GM18507 (cell line): ENCODE data around the gene SMTNL2.

Experiments
- DNase-seq: peaks from one replicate; pipeline ENCODE4 v3.0.0; 2011; ENCODE audit warnings: low read depth; ENCODE audit not compliant: insufficient read length; ENCODE audit errors: extremely low spot score
- FAIRE-seq: peaks from 2 replicates; lab custom pipeline; 2011; peaks lifted over from hg19 to GRCh38; lab: Jason Lieb, UNC

SMTNL2 gene

DNA sequence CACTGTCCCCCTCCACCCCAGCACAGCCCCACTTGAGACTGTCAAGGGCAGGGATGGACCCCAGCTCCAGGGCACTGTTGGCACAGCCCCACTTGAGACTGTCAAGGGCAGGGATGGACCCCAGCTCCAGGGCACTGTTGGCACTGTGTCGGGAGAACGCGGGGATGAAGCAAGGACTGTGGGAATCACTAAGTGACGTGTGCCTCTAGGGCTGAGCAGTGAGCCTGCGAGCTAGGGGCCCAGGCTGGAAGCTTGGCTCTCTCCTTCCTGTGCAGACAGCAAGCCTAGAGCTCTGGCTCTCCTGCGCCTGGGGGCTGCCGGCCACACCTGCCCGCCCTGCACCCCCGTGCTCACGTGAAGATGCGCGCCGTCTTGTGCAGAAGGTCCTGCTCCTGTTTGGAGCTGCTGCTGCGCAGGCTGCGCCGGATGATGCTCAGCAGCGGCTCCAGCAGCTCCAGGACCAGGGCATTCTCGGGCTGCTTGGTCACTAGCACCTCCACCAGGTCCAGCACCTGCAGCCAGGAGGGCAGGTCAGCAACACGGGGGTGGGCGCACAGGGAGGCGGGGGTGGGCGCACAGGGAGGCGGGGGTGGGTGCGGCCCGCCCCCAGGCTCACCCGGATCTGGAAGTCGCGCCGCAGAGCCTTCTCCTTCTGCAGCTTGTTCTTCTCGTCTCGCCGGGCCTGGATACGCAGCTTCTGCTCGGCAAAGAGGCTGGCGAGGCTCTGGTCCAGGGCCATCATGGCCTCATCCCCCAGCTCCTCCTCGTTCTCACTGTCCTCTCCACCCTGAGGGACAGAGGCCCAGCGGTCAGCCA is 40.0 kb upstream of the SMTNL2 start:
- no peak for FAIRE-seq

DNA sequence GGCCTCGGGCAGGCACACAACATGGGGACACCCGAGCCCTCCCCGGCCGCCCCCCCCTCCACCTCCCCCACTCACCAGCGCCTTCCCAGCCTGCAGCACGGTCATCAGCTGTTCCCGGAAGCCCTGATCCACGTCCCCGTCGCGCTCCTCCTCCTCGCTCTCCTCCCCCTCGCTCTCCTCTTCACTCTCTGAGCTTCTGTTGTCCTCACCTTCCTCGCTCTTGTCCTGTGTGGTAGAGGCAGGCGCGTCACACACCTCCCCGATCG is 39.4 kb upstream of the SMTNL2 start:
- FAIRE-seq (no peak), DNase-seq (no peak)

More for the DNA sequence above, 40.0 kb upstream of the SMTNL2 start:
- no peak for DNase-seq

DNA sequence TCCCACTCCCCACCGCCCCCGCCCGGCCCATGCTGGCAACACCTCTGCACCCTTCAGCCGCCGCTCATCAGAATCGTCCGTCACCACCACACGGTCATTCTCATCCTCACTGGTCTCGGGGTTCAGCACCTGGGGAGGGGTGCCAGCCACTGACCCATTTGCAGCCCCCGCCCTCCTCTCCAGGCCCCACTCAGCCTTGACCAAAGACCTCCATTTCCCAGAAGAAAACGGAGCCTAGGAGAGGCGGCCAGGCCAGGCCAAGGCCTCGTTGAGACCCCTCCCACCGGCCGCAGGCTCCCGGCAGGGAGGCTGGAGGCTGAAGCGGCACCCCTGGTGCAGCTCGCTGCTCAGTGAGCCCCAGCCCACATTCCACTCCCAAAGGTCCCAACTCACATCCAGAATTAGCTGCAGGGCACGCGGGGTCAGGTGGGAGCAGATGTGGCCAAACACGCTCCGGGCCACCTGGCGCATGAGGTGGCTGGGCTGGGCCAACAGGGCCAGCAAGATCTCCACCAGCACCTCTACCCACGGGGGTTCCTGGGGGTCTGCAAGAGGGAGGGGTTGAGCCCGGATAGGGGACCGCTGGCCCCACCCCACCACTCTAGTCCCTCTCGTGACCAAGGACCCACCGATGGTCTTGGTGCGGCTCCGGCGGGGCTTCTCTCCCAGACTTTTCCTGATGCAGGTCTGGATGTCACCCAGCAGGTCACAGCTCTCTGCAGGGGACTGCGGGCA is 38.9 kb upstream of the SMTNL2 start:
- no peak for FAIRE-seq
- DNase-seq: no peak

- no peak for DNase-seq
- FAIRE-seq: no peak
Measured at GRCh38 chr17:4547118-4547906, 37.0 kb upstream of the SMTNL2 start.

GRCh38 chr17:4548061-4548461 is 36.3 kb upstream of the SMTNL2 start:
- no peak for DNase-seq
- no peak for FAIRE-seq

- FAIRE-seq (no peak), DNase-seq (no peak)
Measured at GRCh38 chr17:4548721-4549531, 35.4 kb upstream of the SMTNL2 start.

DNA sequence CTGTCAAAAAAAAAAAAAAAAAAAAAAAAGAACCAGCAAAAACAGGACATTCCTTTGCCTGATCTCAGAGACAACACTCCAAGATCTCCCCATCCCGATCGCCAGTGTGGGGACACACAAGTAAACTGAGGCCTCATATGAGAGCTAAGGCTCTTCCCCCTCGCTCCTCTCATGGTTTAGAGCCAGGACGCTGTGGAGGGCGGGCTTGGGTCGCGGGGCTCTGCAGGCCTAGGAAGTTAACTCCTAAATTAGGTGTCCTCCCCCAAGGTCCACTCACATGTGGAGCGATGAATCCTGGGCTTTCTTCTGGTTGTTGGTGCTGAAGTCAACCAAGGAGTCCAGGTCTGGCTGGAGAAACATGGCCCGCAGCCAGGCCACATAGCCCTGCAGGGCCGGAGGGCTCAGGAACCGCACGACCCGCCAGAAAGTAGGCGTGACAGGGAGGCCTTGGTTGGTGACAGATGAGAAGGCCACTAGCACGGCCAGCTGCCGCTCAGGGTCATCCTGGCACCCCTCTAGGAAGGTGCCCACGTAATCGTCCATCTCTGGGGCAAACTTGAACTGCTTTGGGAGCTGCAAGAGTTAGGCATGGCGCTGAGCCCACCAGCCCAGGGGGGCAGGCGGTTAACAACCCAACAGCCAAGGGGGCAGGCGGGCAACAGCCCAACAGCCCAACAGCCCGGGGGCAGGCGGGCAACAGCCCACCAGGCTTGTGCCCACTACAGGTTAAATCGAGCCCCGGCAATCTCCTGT is 34.4 kb upstream of the SMTNL2 start:
- FAIRE-seq: no peak
- no peak for DNase-seq

DNA sequence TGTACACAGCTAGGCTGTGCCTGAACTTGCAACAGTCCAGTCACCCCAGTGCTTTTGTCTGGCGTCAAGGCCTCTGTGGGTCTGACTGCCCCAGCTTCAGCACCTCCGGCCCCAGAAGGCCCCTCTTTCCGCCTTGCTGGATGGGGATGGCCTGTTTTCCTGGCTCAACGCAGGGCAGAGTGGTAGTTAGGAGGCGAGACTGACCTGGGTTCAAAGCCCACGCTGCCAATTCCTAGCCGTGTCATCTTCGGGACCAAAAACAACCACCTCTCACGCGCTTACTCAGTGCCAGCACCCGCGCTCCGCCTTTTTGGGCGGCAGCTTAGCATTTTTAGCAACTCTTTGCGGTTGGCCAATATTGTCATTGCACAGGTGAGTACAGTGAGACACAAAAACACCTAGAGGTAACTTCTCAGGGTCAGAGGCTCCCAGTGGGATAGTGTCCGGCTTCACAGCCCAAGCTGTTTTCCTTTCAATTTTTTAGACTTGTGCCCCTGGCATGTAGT is 33.7 kb upstream of the SMTNL2 start:
- FAIRE-seq (no peak), DNase-seq (no peak)

DNA sequence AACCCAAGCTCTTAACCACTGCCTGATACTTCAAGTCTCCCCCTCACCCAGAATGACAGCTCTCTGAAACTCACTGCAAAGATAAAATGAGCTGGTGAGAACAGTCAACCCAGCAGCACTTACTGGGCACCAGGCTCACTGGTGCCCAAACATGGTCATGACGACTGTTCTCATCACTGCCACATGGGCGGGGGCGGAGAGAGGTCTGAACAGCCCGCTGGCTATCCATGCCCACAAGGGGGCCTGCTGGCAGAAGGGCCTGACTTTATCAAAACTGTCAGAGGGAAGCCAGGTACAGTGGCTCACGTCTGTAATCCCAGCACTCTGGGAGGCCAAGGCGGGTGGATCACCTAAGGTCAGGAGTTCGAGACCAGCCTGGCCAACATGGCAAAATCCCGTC is 33.2 kb upstream of the SMTNL2 start:
- DNase-seq: no peak

DNA sequence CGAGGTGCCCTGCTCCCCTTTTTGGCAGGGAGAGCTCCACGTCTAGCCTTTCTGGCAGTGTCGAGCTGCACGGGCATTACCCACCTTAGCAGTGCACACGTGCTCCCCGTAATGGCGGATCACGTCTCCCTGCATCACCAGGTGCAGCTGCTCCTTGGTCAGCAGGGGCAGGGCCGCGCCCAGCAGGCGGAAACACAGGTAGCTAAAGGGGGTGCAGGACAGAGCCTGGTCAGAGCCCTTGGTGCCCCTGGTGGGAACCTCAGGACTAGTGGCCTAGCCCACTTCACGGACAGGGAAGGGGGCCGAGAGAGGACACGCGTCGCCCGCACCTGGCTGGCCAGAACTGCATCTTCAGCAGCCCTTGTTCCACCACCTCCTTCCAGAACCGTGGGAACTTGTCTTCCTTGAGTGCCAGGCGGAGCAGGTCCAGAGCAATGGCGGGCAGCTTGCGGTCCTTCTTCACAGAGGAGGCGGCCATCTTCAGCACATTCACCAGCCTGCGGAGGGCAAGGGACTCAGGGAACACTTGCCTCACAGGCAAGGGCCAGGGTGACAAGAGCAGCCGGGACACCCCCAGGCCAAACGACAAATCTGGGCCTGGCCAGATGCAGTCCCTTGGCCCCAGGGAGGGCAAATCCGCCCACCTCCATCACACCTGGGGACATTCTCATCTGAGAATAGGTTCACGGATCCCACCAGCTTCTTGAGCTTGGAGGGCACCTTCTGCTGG is 32.4 kb upstream of the SMTNL2 start:
- no peak for DNase-seq
- no peak for FAIRE-seq

More for the DNA sequence above, 33.2 kb upstream of the SMTNL2 start:
- no peak for FAIRE-seq

GRCh38 chr17:4553669-4554068 is 30.7 kb upstream of the SMTNL2 start:
- no peak for FAIRE-seq

DNA sequence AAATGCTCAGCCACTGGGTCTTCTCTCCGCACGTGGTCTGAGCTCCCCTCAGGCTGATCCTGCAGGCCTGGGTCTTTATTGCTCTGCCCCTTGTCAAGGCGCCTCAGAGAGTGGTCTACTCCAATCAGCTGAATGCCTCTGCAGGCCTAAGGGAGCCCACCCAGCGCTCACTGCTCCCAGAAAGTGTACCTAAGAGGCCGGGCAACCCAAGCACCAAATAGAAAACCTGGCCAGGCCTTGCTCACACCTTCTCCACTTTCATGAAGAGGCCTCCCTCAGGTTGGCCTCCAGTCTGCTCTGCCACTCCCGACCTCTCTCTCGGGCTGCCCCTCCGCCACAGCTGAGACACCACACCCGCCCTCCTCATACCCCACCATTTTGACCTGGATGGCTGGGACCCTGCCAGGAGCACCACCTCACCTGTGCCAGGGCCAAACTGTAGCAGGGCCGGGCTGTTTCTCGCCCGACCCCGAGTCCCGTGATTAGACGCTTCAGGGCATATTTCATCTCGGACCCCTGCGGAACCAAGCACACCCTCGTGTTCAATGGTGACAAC is 29.8 kb upstream of the SMTNL2 start:
- FAIRE-seq: no peak
- no peak for DNase-seq

More at GRCh38 chr17:4553669-4554068, 30.7 kb upstream of the SMTNL2 start:
- no peak for DNase-seq

GRCh38 chr17:4554997-4555799 is 29.1 kb upstream of the SMTNL2 start, which contains the start of gene MYBBP1A:
Gene MYBBP1A, minus strand, starts transcription at chr17:4555384. Its CDS starts 60 bp downstream, at chr17:4555324.
- DNase-seq: peak; percentile 99
- peak; percentile 99 for FAIRE-seq

GRCh38 chr17:4555873-4556759 is 28.2 kb upstream of the SMTNL2 start:
- no peak for DNase-seq
- FAIRE-seq: no peak

- DNase-seq: no peak
- FAIRE-seq: no peak
Measured at GRCh38 chr17:4556996-4557395, 27.3 kb upstream of the SMTNL2 start.
